Bronchial epithelial cell (primary cell): ENCODE results near the gene OSTM1. TPM values are rescaled to one million over a fixed set of nuclear protein-coding genes. Genes with fewer than 3 reads are reported as not detected.

ENCODE experiments used
- DNase-seq: peaks from one replicate; pipeline ENCODE4 v3.0.0-alpha.2; 2010; ENCODE audit warnings: low read depth
- FAIRE-seq: peaks from 2 replicates; lab custom pipeline; 2011; peaks lifted over from hg19 to GRCh38; lab: Jason Lieb, UNC
- H3K27me3 ChIP-seq: 2 replicates; pipeline ENCODE4 v1.5.1; 2011; ENCODE audit warnings: low read length; ENCODE audit not compliant: control insufficient read depth, insufficient read depth
- H3K36me3 ChIP-seq: 2 replicates; pipeline ENCODE4 v1.5.1; 2011; ENCODE audit warnings: low read length; ENCODE audit not compliant: control insufficient read depth, insufficient read depth
- H3K4me3 ChIP-seq: 2 replicates; pipeline ENCODE4 v1.5.1; 2011; ENCODE audit warnings: mild to moderate bottlenecking, low read depth, low read length, control low read depth
- total RNA-seq: library from RNA; depleted of rRNA; stranded (reverse); fragments of >200 nt; gene quantifications from 2 replicates; pipeline ENCODE4 v1.2.1, GENCODE V29; 2014
- TF ChIP-seq, protein P1 (sequence below): IDR thresholded peaks from 2 replicates; pipeline ENCODE4 v1.5.1; 2011; ENCODE audit warnings: mild to moderate bottlenecking, moderate library complexity, low read length, control low read depth, inconsistent platforms; ENCODE audit not compliant: insufficient read depth, severe bottlenecking

OSTM1 gene
- total RNA-seq, 1 donor from 2014 or later: 142 TPM

DNA sequence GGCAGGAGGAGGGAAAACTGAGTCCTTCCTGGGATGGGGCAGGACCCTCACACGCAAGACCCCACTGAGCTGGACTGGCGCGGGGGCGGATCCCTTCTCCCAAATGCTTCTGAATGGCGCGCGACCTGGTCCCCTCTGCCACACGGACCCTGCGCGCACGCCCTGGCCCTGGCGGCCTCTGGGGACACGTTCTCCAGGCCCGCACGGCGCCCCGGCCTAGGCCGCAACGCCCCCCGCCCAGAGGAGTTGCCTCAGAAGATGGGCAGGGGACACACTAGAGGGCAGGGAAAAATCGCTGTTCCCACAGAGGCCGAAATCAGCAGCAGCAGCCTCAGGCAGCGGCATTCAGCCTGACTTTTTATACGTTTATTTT lies 45.2 kb upstream of the OSTM1 start:
- Histone ChIP-seq H3K27me3 (peaks cover 52% of the 10 kb centered on the region), H3K4me3 (no peak overlapping the region)

DNA sequence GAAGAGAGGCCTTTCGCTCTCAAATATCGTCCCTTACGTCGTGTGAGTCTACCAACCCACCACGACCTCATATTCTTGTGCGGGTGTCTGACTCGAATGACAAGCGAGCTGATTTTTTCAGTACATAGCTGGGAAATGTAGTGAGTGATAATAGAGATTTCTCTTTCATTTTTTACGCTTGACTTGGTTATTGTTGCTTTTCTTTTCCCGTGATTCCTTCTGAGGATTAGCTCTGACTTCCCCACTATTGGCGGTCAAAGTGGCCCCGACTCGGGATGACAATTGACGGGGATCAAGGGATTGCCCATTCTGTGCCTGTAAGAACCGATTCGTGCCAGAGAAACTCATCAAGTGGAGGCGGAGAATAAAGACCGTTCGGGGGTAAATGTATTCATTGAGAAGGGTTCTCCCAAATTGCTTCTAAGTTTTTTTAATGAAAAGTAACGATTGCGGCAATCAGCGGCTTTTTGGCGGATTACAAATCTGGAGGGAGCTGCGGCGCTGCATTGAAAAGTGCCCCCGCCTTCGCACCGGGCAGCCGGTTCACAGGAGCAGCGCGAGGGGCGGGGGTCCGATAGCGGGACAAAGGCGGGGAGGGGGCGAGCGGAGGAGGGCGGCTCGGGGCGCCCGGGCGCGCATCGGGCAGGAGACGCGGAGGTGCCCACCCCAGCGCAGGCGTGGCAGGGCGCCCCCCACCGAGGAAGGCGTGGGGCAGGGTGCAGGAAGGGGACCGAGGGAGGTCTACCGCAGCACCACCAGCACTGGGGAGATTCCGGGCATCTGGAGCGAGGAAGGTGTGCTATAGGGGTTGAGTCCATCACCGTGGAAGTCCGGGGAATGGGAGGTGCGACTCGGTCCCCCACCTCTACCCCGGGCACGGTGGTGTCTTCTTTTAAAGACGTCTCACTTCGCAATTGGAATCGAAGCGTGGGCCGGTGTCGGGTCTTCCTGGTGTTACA lies 44.5 kb upstream of the OSTM1 start:
- no peak overlapping the region for H3K4me3 ChIP-seq
- TF ChIP-seq, protein P1, sequence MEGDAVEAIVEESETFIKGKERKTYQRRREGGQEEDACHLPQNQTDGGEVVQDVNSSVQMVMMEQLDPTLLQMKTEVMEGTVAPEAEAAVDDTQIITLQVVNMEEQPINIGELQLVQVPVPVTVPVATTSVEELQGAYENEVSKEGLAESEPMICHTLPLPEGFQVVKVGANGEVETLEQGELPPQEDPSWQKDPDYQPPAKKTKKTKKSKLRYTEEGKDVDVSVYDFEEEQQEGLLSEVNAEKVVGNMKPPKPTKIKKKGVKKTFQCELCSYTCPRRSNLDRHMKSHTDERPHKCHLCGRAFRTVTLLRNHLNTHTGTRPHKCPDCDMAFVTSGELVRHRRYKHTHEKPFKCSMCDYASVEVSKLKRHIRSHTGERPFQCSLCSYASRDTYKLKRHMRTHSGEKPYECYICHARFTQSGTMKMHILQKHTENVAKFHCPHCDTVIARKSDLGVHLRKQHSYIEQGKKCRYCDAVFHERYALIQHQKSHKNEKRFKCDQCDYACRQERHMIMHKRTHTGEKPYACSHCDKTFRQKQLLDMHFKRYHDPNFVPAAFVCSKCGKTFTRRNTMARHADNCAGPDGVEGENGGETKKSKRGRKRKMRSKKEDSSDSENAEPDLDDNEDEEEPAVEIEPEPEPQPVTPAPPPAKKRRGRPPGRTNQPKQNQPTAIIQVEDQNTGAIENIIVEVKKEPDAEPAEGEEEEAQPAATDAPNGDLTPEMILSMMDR: no peak
- FAIRE-seq: no peak
- H3K27me3 ChIP-seq: peaks cover 46% of the 10 kb centered on the region
- no peaks in the 10 kb centered on the region for H3K36me3 ChIP-seq
- DNase-seq: no peak

More for the DNA sequence above, 45.2 kb upstream of the OSTM1 start:
- TF ChIP-seq, protein P1: no peak
- no peak for FAIRE-seq
- H3K36me3 ChIP-seq: no peaks in the 10 kb centered on the region
- no peak for DNase-seq

DNA sequence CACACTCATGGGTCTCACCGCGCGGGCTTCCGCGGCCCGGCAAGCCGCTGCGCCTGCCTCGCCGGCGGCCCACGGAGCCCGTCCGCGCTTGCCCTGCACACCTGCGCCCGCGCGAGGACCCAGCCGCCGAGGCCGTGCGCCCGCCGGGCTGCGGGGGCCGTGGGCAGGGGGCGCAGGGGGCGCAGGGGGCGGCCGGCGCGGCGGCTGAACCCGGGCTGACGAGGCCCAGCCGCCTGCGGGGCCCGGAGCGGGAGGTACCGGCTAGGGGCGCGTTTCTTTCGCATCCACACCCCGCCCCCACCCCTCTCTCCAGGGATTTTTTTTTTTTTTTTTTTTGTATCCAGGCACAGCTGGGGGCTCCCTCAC lies 43.8 kb upstream of the OSTM1 start:
- H3K4me3 ChIP-seq: peak overlapping the region; percentile 37
- no peaks in the 10 kb centered on the region for H3K36me3 ChIP-seq
- TF ChIP-seq, protein P1: no peak
- no peak for FAIRE-seq
- no peak for DNase-seq
- peaks cover 46% of the 10 kb centered on the region for H3K27me3 ChIP-seq

DNA sequence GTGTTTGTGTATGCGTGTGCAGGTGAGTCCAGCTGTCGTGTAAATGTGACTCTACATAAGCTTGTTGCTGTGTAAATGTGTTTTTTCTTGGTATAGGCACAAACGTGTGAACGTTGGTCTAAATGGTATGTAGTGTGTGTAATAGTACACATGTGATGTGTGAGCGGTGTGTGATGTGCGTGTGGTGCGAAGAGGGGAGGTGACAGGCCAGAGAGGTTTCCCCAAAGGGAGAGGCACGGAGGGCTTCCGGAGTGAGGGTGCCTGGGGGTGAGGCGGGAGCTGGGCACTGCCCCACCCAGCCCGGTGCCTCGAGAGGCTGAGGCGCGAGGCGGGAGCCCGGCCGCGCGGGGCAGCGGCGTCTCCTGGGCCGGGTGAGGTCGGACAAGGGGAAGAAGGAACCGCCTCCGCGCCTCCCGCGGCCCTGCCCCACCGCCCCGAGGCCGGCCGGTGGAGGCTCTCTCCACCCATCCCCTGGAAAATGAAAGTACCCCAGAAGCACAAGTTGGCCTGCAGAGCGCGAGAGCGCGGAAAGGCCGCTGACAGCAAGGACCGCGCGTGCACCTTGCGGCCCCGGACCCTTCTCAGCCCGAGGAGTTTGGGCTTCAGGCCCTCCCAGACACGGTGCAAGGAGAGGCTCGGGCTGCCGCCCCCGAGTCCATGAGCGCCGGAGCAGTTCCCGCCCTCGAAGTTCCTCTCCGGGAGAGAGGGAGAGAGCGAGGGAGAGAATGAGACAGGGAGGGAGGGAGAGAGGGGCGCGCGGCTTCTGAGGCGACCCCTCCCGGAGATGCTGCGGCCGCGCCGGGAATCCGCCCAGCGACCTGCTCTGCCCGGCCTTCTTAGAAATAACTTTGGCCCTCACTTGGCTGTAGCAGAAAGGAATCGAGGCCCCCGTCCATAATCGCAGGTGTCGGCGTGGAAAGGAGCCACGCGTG lies 43.2 kb upstream of the OSTM1 start:
- peaks cover 46% of the 10 kb centered on the region for H3K27me3 ChIP-seq
- DNase-seq: no peak
- no peak for FAIRE-seq
- H3K36me3 ChIP-seq: no peaks in the 10 kb centered on the region
- H3K4me3 ChIP-seq: peak overlapping the region; percentile 37
- TF ChIP-seq, protein P1: no peak

DNA sequence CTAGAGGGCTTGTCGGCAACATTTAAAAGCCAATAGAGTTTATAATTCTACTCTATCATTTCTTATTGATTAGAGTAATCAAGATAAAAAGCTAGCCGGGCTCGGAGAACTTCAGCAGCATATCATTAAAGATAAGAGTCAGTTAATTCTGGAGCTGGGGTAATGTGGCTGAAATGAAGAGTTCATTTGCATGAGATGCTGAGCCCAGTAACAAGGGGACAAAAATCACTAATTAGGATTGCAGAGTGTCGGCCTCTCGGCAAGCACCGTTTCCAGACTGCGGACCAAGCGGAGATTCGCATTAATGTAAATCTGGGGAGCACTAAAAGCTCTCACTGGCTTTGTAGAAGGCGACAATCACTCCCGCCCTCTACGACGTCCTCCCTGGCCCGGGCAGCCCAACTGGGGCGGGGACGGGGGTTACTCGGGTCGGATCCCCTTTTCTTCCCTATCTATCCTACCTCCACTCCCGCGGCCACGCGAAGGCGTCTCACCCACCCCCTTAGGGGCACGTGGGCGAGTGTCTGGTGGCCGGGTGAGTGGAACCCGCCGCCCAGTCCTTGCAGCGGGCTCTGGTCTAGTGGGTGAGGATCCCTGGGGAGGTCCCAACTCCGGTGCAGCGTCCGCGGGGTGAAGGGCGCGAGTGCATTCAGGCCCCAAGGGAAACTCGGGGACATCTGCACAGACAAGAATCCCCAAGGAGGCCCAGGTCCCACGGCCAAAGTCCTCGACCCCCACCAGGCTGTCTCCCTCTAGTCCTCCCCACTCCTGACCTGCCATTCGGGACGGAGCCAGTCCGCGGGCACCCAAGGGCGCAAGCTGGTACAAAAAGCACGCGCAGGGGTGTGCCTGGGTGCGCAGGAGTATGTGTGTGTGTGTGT lies 42.2 kb upstream of the OSTM1 start:
- TF ChIP-seq, protein P1: no peak
- FAIRE-seq: no peak
- H3K27me3 ChIP-seq: peaks cover 44% of the 10 kb centered on the region
- no peak for DNase-seq
- no peak overlapping the region for H3K4me3 ChIP-seq
- H3K36me3 ChIP-seq: no peaks in the 10 kb centered on the region
